NT2/D1 (cell line): ENCODE results near the gene PLD4.
"Not testable (repeated sequence)": the region's sequence is repeated elsewhere in the genome, so short reads cannot be mapped to it uniquely, and the experiment has no call there.

Experiments used
- DNase-seq: peaks from one replicate; pipeline ENCODE4 v3.0.0-alpha.2; 2011; ENCODE audit warnings: low read depth, low spot score
- H3K27me3 ChIP-seq: 2 replicates; pipeline ENCODE4 v1.6.0; 2011; ENCODE audit warnings: mild to moderate bottlenecking; ENCODE audit not compliant: insufficient read length, insufficient read depth
- H3K36me3 ChIP-seq: 2 replicates; pipeline ENCODE4 v1.6.1; 2011; ENCODE audit warnings: mild to moderate bottlenecking, low read length, mixed read lengths; ENCODE audit not compliant: insufficient read depth, insufficient read length
- H3K4me1 ChIP-seq: 2 replicates; pipeline ENCODE4 v1.5.1; 2011; ENCODE audit not compliant: insufficient read depth, insufficient read length
- H3K4me3 ChIP-seq: 2 replicates; pipeline ENCODE4 v1.5.1; 2011; ENCODE audit warnings: low read depth; ENCODE audit not compliant: insufficient read length
- H3K9ac ChIP-seq: 2 replicates; pipeline ENCODE4 v1.6.0; 2011; ENCODE audit warnings: low read depth; ENCODE audit not compliant: insufficient read length
- H3K9me3 ChIP-seq: 2 replicates; pipeline ENCODE4 v1.5.1; 2011; ENCODE audit warnings: mild to moderate bottlenecking, low read length; ENCODE audit not compliant: insufficient read depth
- SUZ12 ChIP-seq: IDR thresholded peaks from 2 replicates; pipeline ENCODE4 v1.6.1; 2011; ENCODE audit not compliant: insufficient read length, insufficient read depth; ENCODE audit errors: extremely low read depth
- YY1 ChIP-seq: IDR thresholded peaks from 2 replicates; pipeline ENCODE4 v1.6.1; 2011; ENCODE audit not compliant: insufficient read length, insufficient read depth
- ZNF274 ChIP-seq: IDR thresholded peaks from 2 replicates; pipeline ENCODE4 v1.6.1; 2011; ENCODE audit warnings: mild to moderate bottlenecking, low read depth, low read length

Gene PLD4

GRCh38 chr14:104908303-104908702 lies 16.4 kb upstream of the PLD4 start:
- DNase-seq: no peak
- no peaks in the 10 kb centered on the region for H3K4me1 ChIP-seq
- TF ChIP-seq SUZ12 (no peak), ZNF274 (no peak), YY1 (no peak)
- H3K9me3 ChIP-seq: peaks cover 30% of the 10 kb centered on the region
- H3K36me3 ChIP-seq: no peaks in the 10 kb centered on the region
- H3K4me3 ChIP-seq: no peak overlapping the region
- H3K27me3 ChIP-seq: peaks cover 55% of the 10 kb centered on the region
- no peak overlapping the region for H3K9ac ChIP-seq

GRCh38 chr14:104912053-104912452 lies 12.6 kb upstream of the PLD4 start:
- TF ChIP-seq ZNF274 (no peak), YY1 (no peak), SUZ12 (no peak)
- peaks cover 22% of the 10 kb centered on the region for H3K9me3 ChIP-seq

GRCh38 chr14:104913435-104913834 lies 11.2 kb upstream of the PLD4 start:
- peaks cover 8% of the 10 kb centered on the region for H3K27me3 ChIP-seq
- TF ChIP-seq SUZ12 (no peak), ZNF274 (no peak), YY1 (no peak)
- H3K9ac ChIP-seq: no peak overlapping the region
- H3K9me3 ChIP-seq: peaks cover 13% of the 10 kb centered on the region
- H3K36me3 ChIP-seq: no peaks in the 10 kb centered on the region
- no peaks in the 10 kb centered on the region for H3K4me1 ChIP-seq
- no peak for DNase-seq
- H3K4me3 ChIP-seq: no peak overlapping the region

More at GRCh38 chr14:104912053-104912452, 12.6 kb upstream of the PLD4 start:
- no peak for DNase-seq
- Histone ChIP-seq H3K4me1 (no peaks in the 10 kb centered on the region), H3K36me3 (no peaks in the 10 kb centered on the region), H3K9ac (no peak overlapping the region), H3K4me3 (no peak overlapping the region), H3K27me3 (peaks cover 21% of the 10 kb centered on the region)

- TF ChIP-seq ZNF274 (no peak), SUZ12 (no peak), YY1 (no peak)
- peaks cover 3% of the 10 kb centered on the region for H3K9me3 ChIP-seq
These were observed 7.6 kb upstream of the PLD4 start for GRCh38 chr14:104917116-104917515.

GRCh38 chr14:104917993-104918392 lies 6.7 kb upstream of the PLD4 start:
- Histone ChIP-seq H3K36me3 (no peaks in the 10 kb centered on the region), H3K4me1 (no peaks in the 10 kb centered on the region), H3K27me3 (no peaks in the 10 kb centered on the region), H3K9ac (no peak overlapping the region), H3K9me3 (no peaks in the 10 kb centered on the region), H3K4me3 (no peak overlapping the region)
- DNase-seq: no peak
- TF ChIP-seq ZNF274 (no peak), SUZ12 (no peak), YY1 (no peak)

More at GRCh38 chr14:104917116-104917515, 7.6 kb upstream of the PLD4 start:
- H3K9ac ChIP-seq: no peak overlapping the region
- H3K4me3 ChIP-seq: no peak overlapping the region
- H3K27me3 ChIP-seq: no peaks in the 10 kb centered on the region
- DNase-seq: no peak
- H3K36me3 ChIP-seq: no peaks in the 10 kb centered on the region
- H3K4me1 ChIP-seq: no peaks in the 10 kb centered on the region

- not testable (repeated sequence) for H3K9ac ChIP-seq, H3K27me3 ChIP-seq, DNase-seq
These were observed 5.3 kb upstream of the PLD4 start for GRCh38 chr14:104919152-104919992.

GRCh38 chr14:104919993-104920315 lies 4.7 kb upstream of the PLD4 start:
- DNase-seq: no peak
- H3K4me1 ChIP-seq: no peaks in the 10 kb centered on the region
- H3K36me3 ChIP-seq: no peaks in the 10 kb centered on the region
- no peaks in the 10 kb centered on the region for H3K27me3 ChIP-seq
- no peak overlapping the region for H3K9ac ChIP-seq
- H3K9me3 ChIP-seq: peaks cover 9% of the 10 kb centered on the region; the same call in 1 of the 2 replicates
- TF ChIP-seq SUZ12 (no peak), YY1 (no peak), ZNF274 (no peak)
- no peak overlapping the region for H3K4me3 ChIP-seq

More at GRCh38 chr14:104919152-104919992, 5.3 kb upstream of the PLD4 start:
- not testable (repeated sequence) for H3K9me3 ChIP-seq, H3K36me3 ChIP-seq, H3K4me3 ChIP-seq, H3K4me1 ChIP-seq
